ENCODE results near the gene ADAMTS16.

DNA sequence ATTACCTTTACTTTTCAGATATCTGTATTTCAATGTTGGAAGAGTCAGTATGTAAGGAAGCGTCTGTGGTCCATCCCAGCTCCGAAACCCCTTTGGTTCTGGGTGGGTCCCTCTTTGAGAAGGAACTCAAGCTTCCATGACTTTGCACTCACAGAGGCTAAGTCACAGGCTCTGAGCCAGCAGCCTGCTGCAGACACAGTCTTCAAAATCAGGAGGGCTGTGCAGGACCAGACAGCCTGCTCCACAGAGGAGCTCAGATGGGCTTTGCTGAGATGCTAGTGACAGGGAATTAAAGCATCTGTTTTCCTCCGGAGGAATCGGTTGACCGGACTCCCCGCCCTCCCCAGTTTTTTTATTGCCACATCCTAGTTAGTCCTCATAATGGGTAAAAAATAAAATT lies 155.9 kb downstream of the ADAMTS16 start:
- TF ChIP-seq, protein P1, sequence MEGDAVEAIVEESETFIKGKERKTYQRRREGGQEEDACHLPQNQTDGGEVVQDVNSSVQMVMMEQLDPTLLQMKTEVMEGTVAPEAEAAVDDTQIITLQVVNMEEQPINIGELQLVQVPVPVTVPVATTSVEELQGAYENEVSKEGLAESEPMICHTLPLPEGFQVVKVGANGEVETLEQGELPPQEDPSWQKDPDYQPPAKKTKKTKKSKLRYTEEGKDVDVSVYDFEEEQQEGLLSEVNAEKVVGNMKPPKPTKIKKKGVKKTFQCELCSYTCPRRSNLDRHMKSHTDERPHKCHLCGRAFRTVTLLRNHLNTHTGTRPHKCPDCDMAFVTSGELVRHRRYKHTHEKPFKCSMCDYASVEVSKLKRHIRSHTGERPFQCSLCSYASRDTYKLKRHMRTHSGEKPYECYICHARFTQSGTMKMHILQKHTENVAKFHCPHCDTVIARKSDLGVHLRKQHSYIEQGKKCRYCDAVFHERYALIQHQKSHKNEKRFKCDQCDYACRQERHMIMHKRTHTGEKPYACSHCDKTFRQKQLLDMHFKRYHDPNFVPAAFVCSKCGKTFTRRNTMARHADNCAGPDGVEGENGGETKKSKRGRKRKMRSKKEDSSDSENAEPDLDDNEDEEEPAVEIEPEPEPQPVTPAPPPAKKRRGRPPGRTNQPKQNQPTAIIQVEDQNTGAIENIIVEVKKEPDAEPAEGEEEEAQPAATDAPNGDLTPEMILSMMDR (conservative IDR thresholded peaks at IDR 0.05; ENCODE audit: low read depth, low read length) = no peak
- no peak for TF ChIP-seq EZH2 (IDR thresholded peaks at IDR 0.05; ENCODE audit: borderline replicate concordance, low read depth, low read length, poor library complexity, severe bottlenecking)
